GM18508 (cell line): ENCODE measurements around the gene ADIPOQ.
"Not testable (repeated sequence)": the region's sequence is repeated elsewhere in the genome, so short reads cannot be mapped to it uniquely, and the experiment has no call there.

Source experiments
- ATAC-seq: cut with Tn5 transposase; IDR thresholded peaks from one replicate; pipeline ENCODE4 v1.9.1; 2021; ENCODE audit warnings: moderate number of reproducible peaks; ENCODE audit not compliant: insufficient read depth, unreplicated experiment

ADIPOQ gene

GRCh38 chr3:186842426-186843038 is at the start of gene ADIPOQ:
TSS of gene ADIPOQ (plus strand) at chr3:186842710. CDS start at chr3:186853059, 10,349 bp downstream.
- no peak for ATAC-seq

GRCh38 chr3:186798239-186798874 is 44.2 kb upstream of the ADIPOQ start:
- ATAC-seq = no peak

DNA sequence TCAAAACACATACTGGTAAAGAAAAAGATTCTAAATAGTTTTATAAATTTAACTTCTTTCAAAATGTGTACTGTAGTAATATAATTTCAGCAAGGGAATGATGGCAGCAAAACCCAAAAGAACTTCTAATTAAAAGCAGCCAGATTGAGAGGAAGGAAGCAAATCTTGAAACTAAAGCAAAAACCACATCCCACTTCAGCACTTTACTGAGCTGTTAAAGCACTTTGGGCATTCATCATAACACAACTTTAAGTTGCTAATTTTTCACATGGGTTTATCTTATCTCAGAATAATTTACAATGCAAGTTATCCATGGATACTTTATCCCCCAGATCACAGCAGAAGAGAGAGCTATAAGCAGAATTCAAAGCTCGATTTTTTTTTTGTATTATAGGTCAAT is 42.2 kb upstream of the ADIPOQ start:
- ATAC-seq = no peak

- no peak for ATAC-seq
These were observed 39.8 kb upstream of the ADIPOQ start for GRCh38 chr3:186802701-186803100.

DNA sequence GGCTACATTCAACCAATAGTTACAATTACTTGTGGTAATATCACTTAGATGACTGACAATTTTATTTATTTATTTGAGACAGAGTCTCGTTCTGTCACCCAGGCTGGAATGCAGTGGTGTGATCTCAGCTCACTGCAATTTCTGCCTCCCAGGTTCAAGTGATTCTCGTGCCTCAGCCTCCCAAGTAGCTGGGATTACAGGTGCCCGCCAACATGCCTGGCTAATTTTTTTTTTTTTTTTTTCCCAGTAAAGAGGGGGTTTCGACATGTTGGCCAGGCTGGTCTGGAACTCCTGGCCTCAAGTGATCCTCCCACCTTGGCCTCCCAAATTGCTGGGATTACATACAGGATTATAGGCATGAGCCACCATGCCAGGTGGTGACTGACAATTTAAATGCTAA is 39.1 kb upstream of the ADIPOQ start:
- not testable (repeated sequence) for ATAC-seq

DNA sequence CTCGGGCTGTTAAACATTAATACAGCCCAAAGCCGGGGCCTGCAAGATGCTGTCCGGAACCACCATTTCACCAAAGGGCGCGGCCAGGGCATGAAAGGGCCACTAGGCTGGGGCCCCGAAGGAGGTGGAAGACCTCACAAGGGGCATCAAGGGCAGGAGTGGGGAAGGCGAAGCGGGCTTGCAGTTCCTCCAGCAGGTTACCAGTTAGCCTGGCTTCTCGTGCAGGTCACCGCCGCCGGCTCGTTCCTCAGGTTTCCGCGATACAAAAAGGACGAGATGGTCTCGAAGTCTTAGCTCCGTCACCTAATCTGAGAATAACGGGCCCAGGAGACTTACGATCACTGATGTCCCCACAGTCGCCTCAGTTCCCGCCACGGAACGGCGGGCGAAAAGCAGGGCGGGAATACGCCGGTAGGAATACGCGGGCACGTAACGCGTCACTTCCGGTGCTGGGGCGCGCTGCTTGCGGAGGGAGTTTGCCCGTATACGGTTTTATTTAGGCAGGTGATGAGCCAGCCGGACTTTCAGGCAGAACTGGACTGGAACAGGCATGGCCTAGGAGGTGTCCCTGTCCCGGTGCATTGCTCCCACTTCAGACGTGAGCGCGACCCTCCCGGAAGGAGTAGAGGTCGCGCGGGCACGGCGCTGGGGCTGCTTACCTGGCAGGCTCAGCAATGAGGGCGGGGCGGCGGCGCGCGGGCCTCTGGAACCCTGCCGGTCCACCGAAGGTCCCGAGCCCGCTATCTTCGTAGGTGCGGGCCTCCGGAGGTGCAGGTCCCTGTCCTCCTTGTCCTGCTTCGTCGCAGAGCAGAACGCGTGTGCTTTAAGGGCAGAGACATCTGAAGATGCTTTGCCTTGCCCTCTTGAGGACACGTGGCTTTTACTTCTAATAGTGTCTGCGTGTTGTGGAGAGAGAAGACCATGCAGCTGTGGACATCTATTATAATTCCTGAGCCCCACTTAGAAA is 36.1 kb upstream of the ADIPOQ start, which contains the start of gene RFC4:
Gene RFC4 (minus strand): TSS at position 394 of the 967 bp plus-strand sequence. CDS start 1,769 bp downstream, outside the sequence.
- no peak for ATAC-seq

- ATAC-seq = no peak
These were observed 35.3 kb upstream of the ADIPOQ start for GRCh38 chr3:186807231-186807630.

- ATAC-seq = no peak
These were observed 32.0 kb upstream of the ADIPOQ start for GRCh38 chr3:186810336-186810996.

GRCh38 chr3:186811313-186811712 is 31.2 kb upstream of the ADIPOQ start:
- not testable (repeated sequence) for ATAC-seq

DNA sequence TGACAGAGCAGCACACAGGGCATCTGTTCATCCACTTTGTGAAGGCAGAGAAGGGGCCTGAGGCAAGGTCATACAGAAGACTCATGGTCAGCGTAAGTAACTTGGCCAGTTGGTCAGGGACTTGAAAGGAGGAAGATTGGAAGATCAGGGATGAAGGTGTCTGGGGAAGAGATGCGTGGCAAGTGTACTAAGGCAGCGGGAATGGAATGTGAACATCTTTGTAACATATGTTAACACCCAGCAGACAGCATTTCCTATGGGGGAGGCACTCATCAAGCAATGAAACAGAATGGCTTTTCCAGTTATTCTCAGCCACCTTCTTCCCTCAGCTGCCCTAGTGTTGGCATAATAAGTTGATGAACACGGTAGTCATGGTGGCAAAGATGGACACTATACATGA is 28.4 kb upstream of the ADIPOQ start:
- ATAC-seq = no peak

DNA sequence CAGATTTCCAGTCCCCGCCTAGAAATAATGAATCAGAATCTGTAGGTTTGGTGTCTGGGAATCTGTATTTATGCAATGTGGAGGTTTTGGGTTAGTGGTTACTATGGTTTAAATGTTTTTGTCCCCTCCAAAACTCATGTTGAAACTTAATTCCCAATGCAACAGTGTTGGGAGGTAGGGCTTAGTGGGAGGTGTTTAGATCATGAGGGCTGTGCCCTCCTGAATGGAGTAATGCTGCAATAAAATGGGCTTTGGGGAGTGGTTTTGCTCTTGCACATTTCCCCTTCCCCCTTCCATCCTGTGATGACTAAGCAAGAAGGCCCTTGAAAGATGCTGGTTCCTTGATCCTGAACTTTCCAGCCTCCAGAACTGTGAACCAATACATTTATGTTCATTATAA is 27.1 kb upstream of the ADIPOQ start:
- no peak for ATAC-seq

GRCh38 chr3:186818516-186818915 is 24.0 kb upstream of the ADIPOQ start:
- ATAC-seq = no peak

- ATAC-seq = no peak
These were observed 23.6 kb upstream of the ADIPOQ start for GRCh38 chr3:186818956-186819355.

DNA sequence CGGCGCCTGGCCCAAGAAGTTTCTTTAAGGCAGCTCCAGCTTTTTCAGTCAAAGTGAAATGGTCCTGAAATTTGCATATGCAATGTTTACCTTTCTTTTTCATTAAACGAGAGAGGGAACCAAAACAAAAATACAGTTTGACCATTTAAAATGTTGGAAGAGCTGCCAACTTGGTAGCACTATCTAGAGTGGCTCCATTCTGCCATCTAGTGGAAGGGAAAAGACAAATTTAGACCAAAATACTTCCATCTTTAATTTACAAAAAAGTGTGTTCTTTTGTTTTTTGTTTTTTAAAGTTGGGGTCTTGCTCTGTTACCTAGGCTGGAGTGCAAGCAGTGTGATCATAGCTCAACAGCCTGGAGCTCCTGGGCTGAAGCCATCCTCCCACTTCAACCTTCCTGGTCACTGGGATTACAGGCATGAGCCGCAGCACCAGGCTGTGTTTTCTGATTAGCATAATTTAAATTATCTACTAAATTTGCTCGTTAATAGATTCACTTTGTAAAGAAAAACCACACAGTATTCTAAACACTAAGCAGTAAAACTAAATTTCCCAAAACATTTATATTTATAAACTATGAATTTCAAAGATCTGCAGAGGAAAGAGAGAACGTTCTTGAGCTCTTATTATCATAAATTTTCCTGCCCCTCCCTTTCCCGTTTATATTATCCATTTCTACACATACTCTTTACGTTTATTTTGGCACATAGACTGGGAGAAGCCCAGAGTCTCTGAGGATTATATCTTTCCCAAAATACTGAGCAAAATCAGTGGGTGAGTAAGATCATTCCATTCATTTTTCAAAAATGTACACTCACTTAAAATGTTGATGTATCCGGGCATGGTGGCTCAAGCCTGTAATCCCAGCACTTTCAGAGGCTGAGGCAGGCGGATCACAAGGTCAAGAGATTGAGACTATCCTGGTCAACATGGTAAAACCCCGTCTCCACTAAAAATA is 20.8 kb upstream of the ADIPOQ start:
- ATAC-seq = no peak

- ATAC-seq = not testable (repeated sequence)
These were observed 20.1 kb upstream of the ADIPOQ start for GRCh38 chr3:186822388-186822759.

DNA sequence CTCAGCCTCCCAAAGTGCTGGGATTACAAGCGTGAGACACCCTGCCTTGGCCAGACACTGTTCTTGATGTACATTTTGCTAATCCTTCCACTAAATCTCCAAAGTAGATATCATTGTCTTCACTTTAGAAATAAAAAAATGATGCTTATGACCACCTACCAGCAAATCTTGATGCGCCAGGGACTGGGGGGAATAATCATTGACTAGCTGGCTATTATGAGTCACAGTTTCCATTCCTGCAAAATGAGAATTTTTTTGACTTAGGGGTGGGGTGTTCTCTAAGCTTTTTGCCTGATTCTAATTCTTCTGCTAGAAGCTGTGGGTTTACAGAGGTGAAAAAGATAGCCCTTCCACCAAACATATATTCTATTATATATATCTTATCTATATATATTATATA is 19.1 kb upstream of the ADIPOQ start:
- no peak for ATAC-seq

DNA sequence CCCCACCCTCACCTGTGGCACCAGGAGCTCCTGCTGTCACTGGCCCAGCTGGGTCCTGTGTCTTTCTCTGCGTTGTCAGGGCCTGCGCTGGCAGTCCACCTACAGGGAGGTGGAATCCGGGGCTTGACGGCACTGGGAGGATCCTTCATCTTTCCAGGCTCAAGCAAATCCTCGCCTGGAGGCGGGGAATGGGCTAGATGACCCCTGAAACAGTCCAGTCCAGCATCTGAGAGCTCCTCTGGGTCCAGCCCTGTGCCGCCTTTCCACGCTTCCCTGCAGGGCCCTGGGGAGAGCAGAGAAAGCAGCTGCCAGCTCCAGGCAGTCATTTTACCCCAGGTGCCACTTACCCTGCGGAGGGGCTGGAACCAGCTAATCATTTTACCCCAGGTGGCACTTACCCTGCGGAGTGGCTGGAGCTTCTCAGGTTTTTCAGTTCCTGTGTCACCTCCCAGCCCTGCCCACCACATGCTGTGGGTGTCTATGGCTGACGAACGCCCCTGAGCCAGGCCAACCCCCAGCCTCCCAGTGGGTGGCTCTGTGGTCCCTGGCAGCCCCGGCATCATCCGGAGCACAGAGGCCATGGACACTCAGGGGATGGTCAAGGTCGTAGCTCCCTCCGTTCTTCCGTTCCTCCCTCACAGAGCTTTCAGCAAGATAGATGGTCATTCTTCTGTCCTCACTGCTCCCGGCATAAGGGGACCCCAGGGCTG is 17.9 kb upstream of the ADIPOQ start:
- no peak for ATAC-seq

DNA sequence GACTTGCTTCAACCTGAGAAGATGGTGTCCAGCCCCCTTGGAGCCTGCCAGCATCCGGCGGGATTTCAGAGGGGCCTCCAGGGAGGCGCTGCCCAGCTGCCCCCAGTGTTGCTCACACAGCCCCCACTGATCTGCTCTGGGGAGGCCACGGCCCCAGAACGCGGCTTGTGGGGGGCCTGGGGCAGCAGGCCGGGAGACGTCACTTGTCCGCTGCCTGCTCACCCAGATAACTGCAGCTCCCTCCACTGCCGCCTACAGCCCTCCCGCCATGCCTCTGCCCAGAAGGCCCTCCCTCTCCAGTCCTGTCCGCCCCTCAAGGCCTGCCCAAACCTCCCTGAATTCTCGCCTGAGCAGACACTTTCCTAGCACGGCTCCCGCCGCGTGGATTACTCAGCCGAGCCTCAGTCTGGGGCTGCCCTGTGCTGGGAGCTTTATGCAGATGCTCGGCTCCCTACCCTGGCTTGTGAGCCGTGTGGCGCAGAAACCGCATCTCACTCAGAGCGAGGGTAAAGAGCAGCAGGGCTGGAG is 17.2 kb upstream of the ADIPOQ start:
- no peak for ATAC-seq
